ENCODE data around the gene ZNF519. TPM values are rescaled to one million over a fixed set of nuclear protein-coding genes. Genes with fewer than 3 reads are reported as not detected.
A peak's percentile ranks its signal among the peaks of the same experiment; 100 is the strongest.
"Not testable (repeated sequence)": the region's sequence is repeated elsewhere in the genome, so short reads cannot be mapped to it uniquely, and the experiment has no call there.

Gene ZNF519
- polyA plus RNA-seq (ENCODE audit: insufficient read depth in 1 of 5, insufficient read length in 5 of 5, low replicate concordance in 1 of 5): 10 to 100 TPM in 4 of 5 donors, 1 to 10 TPM in 1; 9.7 to 25.0 (median 18.4) TPM
- long read RNA-seq, donor 1, full-length matches to known transcripts: 10 of 10 reads
- long read RNA-seq, donor 1, partial matches to known transcripts: 0 of 10 reads
- long read RNA-seq, donor 1, other reads (novel, unspliced or antisense): 0 of 10 reads
- long read RNA-seq, donor 2, full-length matches to known transcripts: 5 of 5 reads
- long read RNA-seq, donor 2, partial matches to known transcripts: 0 of 5 reads
- long read RNA-seq, donor 2, other reads (novel, unspliced or antisense): 0 of 5 reads
- long read RNA-seq, donor 3, full-length matches to known transcripts: 9 of 9 reads
- long read RNA-seq, donor 3, partial matches to known transcripts: 0 of 9 reads
- long read RNA-seq, donor 3, other reads (novel, unspliced or antisense): 0 of 9 reads
- long read RNA-seq, donor 4, full-length matches to known transcripts: 3 of 3 reads
- long read RNA-seq, donor 4, partial matches to known transcripts: 0 of 3 reads
- long read RNA-seq, donor 4, other reads (novel, unspliced or antisense): 0 of 3 reads
- long read RNA-seq, donor 5, full-length matches to known transcripts: 10 of 10 reads
- long read RNA-seq, donor 5, partial matches to known transcripts: 0 of 10 reads
- long read RNA-seq, donor 5, other reads (novel, unspliced or antisense): 0 of 10 reads
- long read RNA-seq, donor 6, full-length matches to known transcripts: 4 of 4 reads
- long read RNA-seq, donor 6, partial matches to known transcripts: 0 of 4 reads
- long read RNA-seq, donor 6, other reads (novel, unspliced or antisense): 0 of 4 reads
- long read RNA-seq, donor 7, full-length matches to known transcripts: 5 of 5 reads
- long read RNA-seq, donor 7, partial matches to known transcripts: 0 of 5 reads
- long read RNA-seq, donor 7, other reads (novel, unspliced or antisense): 0 of 5 reads
- long read RNA-seq, donor 8, partial matches to known transcripts: 0 of 1 reads
- long read RNA-seq, donor 8, other reads (novel, unspliced or antisense): 0 of 1 reads

DNA sequence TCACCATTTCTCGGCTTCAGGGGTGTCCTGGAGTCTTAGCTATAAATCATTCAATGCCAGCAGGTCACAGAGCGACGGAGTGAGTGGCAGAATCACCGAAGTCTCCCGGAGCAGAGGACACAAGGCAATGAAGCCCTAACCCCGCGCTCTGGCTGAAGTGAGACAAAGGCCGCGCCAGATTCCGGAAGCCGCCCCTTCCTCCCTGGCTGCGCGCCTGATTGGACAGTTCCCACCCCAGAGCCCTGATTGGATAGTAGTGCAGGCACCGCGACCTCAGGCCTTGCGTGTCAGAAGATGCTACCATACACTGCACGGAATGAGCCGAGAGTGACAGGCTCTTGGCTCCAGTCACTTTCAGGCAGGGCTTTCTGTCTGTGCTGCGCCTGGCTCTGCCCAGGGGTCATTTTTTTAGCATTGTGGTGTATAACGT, at the start of gene ZNF519:
Gene ZNF519 (minus strand): TSS at position 165 of the 430 bp plus-strand sequence. CDS start 158 bp downstream, at position 7.
- DNase-seq: peak; percentile 89 to 91

DNA sequence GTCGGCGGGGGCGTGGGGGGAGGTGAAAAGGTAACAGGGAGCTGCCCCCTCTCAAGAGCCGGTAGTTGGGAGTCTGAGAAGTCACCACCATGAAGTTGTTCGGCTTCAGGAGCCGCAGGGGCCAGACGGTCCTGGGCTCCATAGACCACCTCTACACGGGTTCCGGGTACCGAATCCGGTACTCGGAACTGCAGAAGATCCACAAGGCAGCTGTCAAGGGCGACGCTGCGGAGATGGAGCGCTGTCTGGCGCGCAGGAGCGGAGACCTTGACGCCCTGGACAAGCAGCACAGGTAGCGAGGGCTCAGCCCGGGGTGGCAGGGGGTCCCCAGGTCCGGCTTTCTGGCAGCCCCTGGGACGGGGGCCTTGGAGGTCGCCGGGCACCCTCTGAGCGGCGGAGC, 47.1 kb upstream of the ZNF519 start:
- peak in 1 of 2 donors; percentile 0 for DNase-seq

DNA sequence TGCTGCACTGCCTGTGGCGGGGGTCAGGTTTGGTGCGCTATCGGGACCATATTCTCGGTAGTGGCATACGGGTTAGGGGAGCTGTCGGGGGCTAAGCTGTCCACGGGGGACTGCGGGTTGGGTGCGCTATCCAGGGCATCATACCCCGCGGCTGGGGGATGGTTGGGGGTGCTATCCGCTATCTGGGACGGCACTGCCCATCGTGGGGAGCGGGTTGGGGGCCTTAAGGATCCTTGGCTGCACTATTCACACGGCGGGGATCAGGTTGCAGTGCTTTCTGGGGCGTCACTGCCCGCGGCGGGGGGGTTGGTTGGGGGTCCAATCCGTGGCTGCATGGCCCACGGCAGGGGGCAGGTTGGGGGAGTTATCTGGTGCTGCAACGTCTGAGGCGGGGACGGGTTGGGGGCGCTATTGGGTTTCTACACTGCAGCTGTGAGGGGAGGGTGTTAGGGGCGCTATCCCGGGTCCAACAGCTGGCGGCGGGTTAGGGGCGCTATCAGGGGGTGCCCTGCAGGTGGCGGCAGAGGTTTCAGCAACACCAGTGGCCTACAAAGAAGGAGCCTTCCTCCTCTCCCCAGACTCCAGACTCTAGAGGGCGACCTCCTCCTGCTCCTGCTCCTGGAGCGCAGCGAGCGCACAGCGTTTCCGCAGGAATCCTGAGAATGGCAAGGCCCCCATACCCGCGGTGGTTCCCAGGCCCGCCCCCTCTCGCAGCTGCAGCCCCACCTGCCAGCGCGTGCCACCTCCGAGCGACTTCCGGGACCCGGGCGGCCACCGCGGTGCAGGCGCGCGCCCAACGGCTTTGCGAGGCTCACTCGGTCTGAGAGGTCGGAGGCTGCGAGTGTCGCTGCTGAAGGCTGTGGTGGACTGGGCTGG, 46.3 kb upstream of the ZNF519 start:
- peak; percentile 13 to 46 for DNase-seq

DNA sequence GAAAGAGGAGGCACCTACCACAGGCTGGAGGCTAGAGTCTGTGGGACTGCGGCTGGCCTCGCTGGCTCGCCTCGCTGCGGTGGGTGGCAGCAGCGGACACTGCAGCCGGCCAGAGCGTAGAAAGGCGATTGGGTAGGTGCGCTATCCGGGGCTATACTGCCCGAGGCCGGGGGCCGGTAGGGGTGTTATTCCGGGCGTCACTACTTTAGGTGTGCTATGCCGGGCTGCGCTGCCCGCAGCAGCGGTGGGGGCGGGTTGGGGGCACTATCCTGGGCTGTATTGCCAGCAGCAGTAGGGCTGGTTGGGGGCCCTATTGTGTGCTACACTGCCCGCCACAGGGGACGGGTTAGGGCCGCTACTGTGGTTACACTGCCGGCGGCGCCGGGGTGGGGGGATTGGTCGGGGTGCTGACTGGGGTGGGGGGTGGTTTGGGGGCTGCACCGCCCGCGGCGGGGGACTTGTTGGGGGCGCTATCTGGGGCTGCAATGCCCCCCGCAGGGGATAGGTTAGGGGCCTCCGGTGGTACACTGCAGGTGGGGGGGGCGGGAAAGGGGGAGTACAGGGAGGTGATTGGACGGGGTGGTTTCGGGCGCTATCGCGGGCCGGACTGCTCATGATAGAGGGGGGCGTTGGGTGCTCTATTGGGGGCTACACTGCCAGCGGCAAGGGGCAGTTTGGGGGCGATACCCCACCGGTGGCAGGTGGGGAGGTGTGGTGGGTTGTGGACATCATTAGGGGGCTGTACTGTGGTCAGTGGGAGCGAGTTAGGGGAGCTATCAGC, 45.5 kb upstream of the ZNF519 start:
- not testable (repeated sequence) for DNase-seq

DNA sequence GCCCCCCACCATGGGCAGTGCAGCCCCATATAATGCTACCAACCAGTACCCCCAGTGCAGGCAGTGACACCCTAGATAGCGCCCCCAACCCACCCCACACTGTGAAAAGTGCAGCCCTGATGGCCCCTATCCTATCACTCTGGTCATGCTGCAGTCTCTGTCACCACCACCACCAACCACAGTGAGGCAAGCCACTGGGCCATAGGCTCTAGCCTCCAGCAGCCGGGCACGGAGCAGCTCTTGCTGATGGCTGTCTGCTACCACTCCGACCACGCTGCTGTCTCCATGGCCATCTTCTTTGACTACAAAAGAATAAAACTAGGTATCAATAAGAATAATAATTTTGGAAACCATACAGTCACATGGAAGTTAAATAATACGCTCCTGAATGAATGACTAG, 43.2 kb upstream of the ZNF519 start:
- DNase-seq: not testable (repeated sequence)

DNA sequence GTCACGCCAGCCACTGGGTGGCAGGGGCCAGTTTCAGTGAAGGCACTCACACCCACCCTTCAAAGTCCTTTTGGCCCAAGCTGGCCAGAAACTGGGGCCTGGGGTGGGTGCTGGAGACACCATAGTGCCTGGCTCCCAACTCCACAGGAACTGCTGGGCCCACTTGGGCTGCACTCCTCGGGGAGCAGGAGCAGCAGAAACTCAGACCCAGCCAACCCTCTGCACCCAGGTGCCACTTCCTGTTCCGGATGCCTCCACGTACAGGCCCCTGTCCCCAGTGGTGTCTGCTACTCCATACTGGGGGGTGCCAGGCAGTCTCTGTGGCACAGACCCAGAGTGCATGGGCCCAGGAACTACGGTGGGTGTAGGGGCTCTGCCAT, 42.5 kb upstream of the ZNF519 start:
- no peak for DNase-seq

DNA sequence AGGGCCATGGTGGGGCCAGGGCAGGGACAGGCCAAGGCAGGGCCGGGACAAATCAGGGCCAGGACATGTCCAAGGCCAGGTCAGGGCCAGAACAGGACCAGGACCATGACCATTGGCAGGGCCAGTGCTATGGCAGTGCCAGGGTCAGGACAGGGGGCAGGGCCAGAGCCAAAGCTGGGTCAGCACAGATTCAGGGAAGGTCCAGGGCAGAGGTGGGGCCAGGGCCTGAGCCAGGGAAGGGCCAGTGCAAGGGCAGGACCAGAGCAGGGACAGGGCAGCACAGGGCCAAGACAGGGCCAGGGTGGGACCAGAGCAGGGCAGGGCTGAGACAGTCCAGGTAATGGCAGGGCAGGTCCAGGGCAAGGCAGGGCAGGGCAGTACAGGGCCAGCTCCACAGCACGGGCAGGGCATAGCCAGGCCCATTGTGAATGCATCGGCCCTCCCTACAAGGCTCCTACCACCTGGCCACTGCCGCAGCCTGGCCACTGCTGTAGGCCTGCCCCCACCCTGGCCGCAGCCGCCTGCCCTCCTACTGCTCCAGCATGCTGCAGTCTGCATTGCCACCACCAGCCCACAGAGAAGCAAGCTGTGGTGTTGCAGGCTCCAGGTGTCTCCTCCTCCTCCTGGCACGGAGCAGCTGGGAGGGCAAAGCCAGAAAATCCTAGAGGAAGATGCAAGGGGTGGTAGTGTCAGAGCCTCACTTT, 41.9 kb upstream of the ZNF519 start:
- not testable (repeated sequence) for DNase-seq

DNA sequence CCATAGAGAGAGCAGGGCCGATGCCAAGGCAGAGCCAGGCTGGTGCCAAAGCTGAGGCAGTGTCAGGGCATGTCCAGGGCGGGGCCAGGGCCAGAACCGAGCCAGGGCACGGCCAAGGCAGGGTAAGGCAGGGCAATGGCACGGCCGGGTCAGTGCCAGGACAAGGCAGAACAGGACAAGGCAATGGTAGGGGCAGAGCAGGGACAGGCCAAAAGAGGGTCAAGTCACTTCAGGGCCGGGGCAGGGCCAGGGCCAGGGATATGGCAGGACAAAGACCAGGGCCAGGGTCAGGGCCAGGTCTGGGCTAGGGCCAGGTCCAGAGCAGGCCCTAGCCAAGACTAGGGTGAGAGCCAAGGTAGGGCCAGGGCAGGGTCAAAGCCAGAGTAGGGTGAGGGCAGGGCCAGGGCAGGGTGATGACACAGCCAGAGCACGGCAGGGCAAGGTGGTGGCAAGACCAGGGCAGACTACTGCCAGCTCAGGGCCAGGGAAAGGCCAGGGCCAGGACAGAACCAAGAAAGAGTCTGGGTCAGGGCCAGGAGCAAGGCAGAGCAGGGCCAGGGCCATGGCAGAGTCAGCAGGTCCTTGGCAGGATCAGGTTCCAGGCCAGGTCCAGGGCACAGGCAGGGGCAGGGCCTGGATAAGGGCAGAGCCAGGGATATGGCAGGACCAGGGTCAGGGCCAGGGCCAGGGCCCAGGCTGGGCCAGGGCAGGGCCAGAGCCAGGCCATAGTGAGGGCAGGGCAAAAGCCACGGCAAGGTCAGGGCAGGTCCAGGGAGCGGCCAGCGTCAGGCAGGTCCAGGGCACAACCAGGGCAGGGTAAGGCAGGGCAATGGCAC, 41.1 kb upstream of the ZNF519 start:
- DNase-seq: not testable (repeated sequence)

DNA sequence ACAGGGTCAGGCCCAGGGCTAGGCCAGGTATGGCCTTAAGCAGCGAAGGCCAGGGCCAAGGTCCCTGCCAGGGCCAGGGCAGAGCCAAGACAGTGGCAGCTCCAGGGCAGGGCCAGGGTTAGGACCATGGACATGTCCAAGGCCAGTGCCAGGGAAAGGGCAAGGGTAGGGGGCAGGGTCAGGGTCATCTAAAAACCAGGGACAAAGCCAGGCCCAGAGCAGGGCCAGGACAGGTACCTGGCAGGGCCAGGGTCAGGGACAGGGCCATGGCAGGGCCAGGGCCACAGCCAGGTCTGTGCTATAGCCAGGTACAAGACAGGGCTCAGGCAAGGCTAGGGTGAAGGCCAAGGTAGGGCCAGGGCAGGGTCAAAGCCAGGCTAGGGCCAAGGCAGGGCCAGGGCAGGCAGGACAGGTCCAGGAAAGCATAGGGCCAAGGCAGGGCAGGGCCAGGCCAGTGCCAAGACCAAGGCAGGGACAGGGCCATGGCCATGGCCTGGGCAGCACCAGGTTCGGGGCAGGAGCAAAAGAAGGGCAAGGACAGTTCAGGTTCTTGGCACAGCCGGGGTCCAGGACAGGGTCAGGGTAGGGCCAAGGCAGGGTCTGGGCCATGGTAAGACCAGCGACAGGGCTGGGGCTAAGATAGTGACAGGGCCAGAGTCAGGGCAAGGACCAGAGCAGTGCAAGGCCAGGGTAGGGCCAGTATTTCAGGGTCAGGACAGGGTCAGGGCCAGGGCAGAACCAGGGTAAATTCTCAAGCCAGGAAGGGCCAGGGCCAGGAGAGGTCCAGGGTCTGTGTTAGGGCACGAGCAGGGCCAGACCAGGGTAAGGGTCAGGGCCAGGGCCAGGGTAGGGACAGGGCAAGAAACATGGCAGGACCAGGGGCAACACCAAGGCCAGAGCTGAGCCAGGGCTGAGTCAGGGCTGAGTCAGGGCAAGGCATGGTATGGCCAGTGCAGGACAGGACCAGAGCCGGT, 40.2 kb upstream of the ZNF519 start:
- DNase-seq: not testable (repeated sequence)

DNA sequence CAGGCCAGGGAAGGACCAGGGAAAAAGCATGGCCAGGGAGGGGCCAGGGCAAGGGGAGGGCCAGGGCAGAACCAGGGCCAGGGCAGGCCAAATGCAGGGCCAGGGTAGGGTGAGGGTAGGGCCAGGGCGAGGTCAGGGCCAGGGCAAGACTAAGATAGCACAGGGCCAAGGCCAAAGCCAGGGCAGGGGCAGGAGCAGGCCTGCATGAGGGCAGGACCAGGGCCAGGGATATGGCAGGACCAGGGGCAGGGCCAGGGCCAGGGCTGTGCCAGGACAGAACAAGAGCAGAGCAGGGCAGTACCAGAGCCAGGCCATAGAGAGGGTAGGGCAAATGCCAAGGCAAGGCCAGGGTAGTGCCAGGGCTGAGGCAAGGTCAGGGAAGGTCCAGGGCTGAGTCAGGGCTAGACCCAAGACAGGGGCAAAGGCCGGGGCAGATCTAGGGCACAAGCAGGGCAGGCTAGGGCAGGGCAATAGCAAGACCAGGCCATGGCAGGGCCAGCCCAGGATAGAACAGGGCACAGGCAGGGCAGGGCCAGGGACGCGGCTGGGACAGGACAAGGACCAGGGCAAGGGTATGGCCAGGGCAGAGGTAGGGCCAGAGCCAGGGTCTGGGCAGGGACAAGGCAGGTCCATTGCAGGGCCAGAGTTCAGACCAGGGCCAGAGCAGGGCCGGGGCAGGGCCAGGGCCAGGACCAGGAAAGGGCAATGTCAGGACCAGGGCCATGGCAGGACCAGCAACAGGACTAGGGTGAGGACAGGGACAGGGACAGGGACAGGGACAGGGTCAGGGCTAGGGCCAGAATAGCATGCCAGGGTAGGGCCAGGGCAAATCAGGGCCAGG, 39.3 kb upstream of the ZNF519 start:
- not testable (repeated sequence) for DNase-seq

DNA sequence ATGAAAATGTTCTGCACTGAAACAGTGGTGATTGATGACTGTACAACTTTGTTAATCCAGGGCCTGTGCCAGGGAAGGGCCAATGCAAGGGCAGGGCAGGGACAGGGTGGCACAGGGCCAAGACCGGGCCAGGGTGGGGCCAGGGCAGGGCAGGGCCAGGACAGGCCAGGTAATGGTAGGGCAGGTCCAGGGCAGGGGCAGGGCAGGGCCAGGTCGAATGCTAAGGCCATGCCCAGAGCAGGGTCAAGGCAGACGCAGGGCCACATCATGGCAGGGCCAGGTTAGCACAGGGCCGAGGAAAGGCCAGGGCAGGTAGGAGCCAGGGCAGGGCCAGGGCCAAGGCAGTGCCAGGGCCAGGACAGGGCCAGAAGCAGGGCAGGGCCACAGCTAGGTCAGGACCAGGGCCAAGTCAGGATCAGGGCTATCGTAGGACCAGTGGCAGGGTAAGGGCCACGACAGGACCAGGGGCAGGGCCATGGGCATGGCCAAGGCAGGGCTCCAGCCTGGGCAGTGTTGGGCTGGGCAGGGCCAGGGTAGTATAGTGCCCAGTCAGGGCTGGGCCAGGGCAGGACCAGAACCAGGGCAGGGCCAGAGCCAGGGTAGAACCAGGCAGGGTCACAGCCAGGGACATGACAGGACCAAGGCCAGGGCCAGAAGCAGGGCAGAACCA, 38.3 kb upstream of the ZNF519 start:
- not testable (repeated sequence) for DNase-seq

DNA sequence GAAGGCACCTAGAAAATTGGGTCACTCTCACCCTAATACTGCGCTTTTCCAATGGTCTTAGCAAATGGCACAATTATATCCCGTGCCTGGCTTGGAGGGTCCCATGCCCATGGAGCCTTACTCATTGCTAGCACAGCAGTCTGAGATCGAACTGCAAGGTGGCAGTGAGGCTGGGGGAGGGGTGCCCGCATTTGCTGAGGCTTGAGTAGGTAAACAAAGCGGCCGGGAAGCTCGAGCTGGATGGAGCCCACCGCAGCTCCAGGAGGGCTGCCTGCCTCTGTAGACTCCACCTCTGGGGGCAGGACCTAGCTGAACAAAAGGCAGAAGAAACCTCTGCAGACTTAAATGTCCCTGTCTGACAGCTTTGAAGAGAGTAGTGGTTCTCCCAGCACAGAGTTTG, 30.7 kb upstream of the ZNF519 start:
- DNase-seq: not testable (repeated sequence)

DNA sequence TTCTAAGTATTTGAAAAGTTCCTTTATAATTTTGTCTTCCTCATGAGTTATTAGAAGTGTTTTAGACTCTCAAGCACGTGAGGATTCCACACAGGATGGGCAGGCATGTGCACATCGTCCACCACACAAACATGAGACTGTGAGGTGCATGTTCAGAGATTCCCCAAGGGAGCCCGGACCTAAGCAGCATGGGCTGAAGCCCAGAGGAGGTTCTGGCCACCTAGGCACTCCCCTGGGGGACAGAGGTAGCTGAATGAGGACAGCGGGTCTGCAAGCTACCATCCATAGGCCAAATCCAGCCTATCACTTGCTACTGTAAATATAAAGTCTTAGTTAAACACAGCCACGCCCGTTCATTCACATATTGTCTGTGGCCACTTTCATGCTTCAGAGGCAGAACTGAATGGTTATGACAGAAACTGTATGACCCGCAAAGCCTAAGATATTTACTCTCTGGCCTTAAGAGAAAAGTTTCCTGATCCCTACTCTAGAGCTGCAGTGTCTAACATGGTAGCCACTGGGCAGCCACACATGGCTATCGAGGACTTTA, 19.4 kb upstream of the ZNF519 start:
- DNase-seq: not testable (repeated sequence)

DNA sequence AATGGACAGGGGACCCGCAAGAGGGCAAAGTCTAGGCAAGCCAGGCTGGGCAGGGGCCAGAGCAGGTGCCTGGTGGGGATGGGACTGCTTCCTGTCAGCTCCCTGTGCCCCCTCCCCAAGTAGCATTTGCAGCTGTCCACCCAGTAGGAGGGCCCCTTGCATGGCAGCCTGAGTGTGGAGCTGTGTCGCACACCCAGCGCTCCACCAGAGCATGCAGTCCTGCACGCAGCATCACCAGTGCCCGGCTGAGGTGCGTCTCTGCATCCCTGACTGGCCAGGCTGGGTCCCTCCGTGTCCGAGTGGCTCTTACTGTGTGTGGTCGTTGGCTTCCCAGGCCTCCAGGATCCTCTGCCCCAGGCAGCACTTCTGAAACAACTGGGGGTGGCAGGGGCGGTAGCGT, 18.5 kb upstream of the ZNF519 start:
- not testable (repeated sequence) for DNase-seq

DNA sequence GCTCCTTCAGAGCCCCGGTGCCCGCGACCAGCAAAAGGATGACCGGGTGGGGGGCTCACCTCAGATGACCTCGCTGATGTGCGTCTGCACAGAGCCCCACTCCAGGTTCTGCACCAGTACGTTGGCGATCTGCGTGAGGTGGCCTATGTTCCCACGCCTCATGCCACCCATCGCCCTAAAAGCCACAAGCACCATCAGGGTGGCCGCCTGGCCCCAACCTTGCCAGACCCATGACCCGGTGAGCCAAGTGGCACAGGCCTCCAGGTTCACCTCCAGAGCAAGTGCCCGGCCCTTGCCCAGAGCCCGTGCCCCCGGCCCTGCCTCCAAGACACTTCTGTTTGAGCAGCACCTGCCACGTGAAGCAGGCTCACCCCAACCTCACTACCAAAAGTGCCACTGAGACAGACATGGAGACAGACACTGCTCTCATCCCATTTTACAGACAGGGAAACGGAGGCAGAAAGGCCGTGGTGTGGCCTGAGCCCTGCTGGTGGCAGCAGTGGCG, 17.7 kb upstream of the ZNF519 start:
- DNase-seq: not testable (repeated sequence)

All from right lung (tissue), 10 donors.